MM.1S (cell line): ENCODE results near the gene EVA1B.

Source experiments
- EZH2 ChIP-seq: fragments of 300-600 bp; sonication (generic); optimal IDR thresholded peaks from 2 replicates; pipeline ENCODE3; 2017; ENCODE audit warnings: low read depth, mild to moderate bottlenecking, antibody characterized with exemption, low read length, mixed read lengths
- EZH2phosphoT487 ChIP-seq: fragments of 300-600 bp; sonication (generic); IDR thresholded peaks from 2 replicates; pipeline ENCODE4 v1.6.1; 2018; ENCODE audit warnings: antibody characterized with exemption, low read length
- TF ChIP-seq, protein P1 (sequence below): fragments of 300-600 bp; sonication (generic); IDR thresholded peaks from 2 replicates; pipeline ENCODE4 v1.5.1; 2016; ENCODE audit warnings: antibody characterized with exemption, low read length, mixed read lengths

GRCh38 chr1:36359383-36359782 lies 35.9 kb upstream of the EVA1B start:
- TF ChIP-seq, protein P1, sequence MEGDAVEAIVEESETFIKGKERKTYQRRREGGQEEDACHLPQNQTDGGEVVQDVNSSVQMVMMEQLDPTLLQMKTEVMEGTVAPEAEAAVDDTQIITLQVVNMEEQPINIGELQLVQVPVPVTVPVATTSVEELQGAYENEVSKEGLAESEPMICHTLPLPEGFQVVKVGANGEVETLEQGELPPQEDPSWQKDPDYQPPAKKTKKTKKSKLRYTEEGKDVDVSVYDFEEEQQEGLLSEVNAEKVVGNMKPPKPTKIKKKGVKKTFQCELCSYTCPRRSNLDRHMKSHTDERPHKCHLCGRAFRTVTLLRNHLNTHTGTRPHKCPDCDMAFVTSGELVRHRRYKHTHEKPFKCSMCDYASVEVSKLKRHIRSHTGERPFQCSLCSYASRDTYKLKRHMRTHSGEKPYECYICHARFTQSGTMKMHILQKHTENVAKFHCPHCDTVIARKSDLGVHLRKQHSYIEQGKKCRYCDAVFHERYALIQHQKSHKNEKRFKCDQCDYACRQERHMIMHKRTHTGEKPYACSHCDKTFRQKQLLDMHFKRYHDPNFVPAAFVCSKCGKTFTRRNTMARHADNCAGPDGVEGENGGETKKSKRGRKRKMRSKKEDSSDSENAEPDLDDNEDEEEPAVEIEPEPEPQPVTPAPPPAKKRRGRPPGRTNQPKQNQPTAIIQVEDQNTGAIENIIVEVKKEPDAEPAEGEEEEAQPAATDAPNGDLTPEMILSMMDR, result no peak
- TF ChIP-seq EZH2, result no peak
- TF ChIP-seq EZH2phosphoT487, result no peak
